ENCODE results near the gene FLOT2. TPM values are rescaled to one million over a fixed set of nuclear protein-coding genes. Genes with fewer than 3 reads are reported as not detected.

Gene FLOT2
- polyA plus RNA-seq, 1 of the 3 experiments (the other 2 are of a cell fraction), result 105 TPM

GRCh38 chr17:28889996-28890395 is 7.5 kb downstream of the FLOT2 start:
- H4K20me1 ChIP-seq (ENCODE audit: insufficient read depth), result 0 out of 2 replicates have a peak, but pooled peaks cover 3% of the 10 kb centered on the region
- H2AFZ ChIP-seq (ENCODE audit: low read depth), result no peak overlapping the region
- 95% methylated on average over 5 of the region's 5 CpGs for WGBS (ENCODE audit: low lambda C conversion rate)
- H3K9ac ChIP-seq, result no peak overlapping the region
- H3K79me2 ChIP-seq (ENCODE audit: insufficient read depth), result peaks cover 23% of the 10 kb centered on the region
- no peak overlapping the region for H3K4me2 ChIP-seq
- H3K9me2 ChIP-seq, result no peaks in the 10 kb centered on the region
- ChIA-PET POLR2A (no interaction called here), CTCF (interaction anchor here (0.7 to 2.9 kb wide), 2 partner anchors 9 to 140 kb away, joined by 3 to 6 read pairs; no protein-coding TSS in a partner anchor)
- H3K4me1 ChIP-seq (ENCODE audit: control insufficient read depth in 1 of 2, insufficient read depth in 2 of 2, low read depth in 1 of 2, low read length in 1 of 2), result peaks cover 0 to 13% of the 10 kb centered on the region in 2 experiments; a peak in 2 of 4 replicates
- no peaks in the 10 kb centered on the region for H3K9me3 ChIP-seq
- no peak overlapping the region for H3K4me3 ChIP-seq (ENCODE audit: low read depth in 2 of 2, low read length in 1 of 2)
- peaks cover 0 to 13% of the 10 kb centered on the region in 2 experiments for H3K36me3 ChIP-seq (replicated peaks in 1 of 2; ENCODE audit: control insufficient read depth in 1 of 2, insufficient read depth in 2 of 2, low read length in 1 of 2)
- no peak overlapping the region for H3K27ac ChIP-seq (ENCODE audit: low read depth in 2 of 2, low read length in 1 of 2)
- H3F3A ChIP-seq (replicated peaks; ENCODE audit: insufficient read depth), result no peaks in the 10 kb centered on the region
- no peak for TF ChIP-seq CTCF (IDR thresholded peaks at IDR 0.05)
- no peak for TF ChIP-seq TCF12 (IDR thresholded peaks at IDR 0.05)
- TF ChIP-seq RAD21 (IDR thresholded peaks at IDR 0.05; ENCODE audit: low read length), result no peak
- no peak for TF ChIP-seq SIN3A (IDR thresholded peaks at IDR 0.05; ENCODE audit: borderline replicate concordance, low read depth, low read length)
- TF ChIP-seq MEF2A (IDR thresholded peaks at IDR 0.05; ENCODE audit: borderline replicate concordance, low read depth), result no peak
- no peak for TF ChIP-seq RCOR1 (IDR thresholded peaks at IDR 0.05; ENCODE audit: low read length)
- no peak for TF ChIP-seq USF1 (IDR thresholded peaks at IDR 0.05; ENCODE audit: borderline replicate concordance, low read depth)
- TF ChIP-seq RFX5 (IDR thresholded peaks at IDR 0.05; ENCODE audit: low read length), result no peak
- no peak for TF ChIP-seq TAF1 (IDR thresholded peaks at IDR 0.05; ENCODE audit: borderline replicate concordance, low read depth, low read length)
- no peak for DNase-seq
- no peaks in the 10 kb centered on the region for H3K27me3 ChIP-seq (ENCODE audit: insufficient read depth)

- no peak overlapping the region for H3K27ac ChIP-seq (ENCODE audit: low read depth in 2 of 2, low read length in 1 of 2)
- H3K36me3 ChIP-seq (replicated peaks in 1 of 2; ENCODE audit: control insufficient read depth in 1 of 2, insufficient read depth in 2 of 2, low read length in 1 of 2), result peaks cover 0 to 20% of the 10 kb centered on the region in 2 experiments
- H3K27me3 ChIP-seq (ENCODE audit: insufficient read depth), result no peaks in the 10 kb centered on the region
- H3K4me2 ChIP-seq, result no peak overlapping the region
- no peak overlapping the region for H2AFZ ChIP-seq (ENCODE audit: low read depth)
- H3K9me2 ChIP-seq, result no peaks in the 10 kb centered on the region
- H3K9me3 ChIP-seq, result no peaks in the 10 kb centered on the region
- H3K79me2 ChIP-seq (ENCODE audit: insufficient read depth), result peaks cover 17% of the 10 kb centered on the region
- H4K20me1 ChIP-seq (ENCODE audit: insufficient read depth), result 0 out of 2 replicates have a peak, but pooled peaks cover 3% of the 10 kb centered on the region
- DNase-seq, result no peak
- no peak overlapping the region for H3K4me3 ChIP-seq (ENCODE audit: low read depth in 2 of 2, low read length in 1 of 2)
- no peak overlapping the region for H3K9ac ChIP-seq
- 96% methylated on average over 7 of the region's 7 CpGs for WGBS (ENCODE audit: low lambda C conversion rate)
- H3F3A ChIP-seq (replicated peaks; ENCODE audit: insufficient read depth), result no peaks in the 10 kb centered on the region
- ChIA-PET CTCF (interaction anchor here (0.7 to 2.9 kb wide), 3 partner anchors 125 to 139 kb away, joined by 3 to 6 read pairs (median 4); no protein-coding TSS in a partner anchor), POLR2A (no interaction called here)
- TF ChIP-seq RFX5 (IDR thresholded peaks at IDR 0.05; ENCODE audit: low read length) (no peak), GATA2 (CRISPR knock-in tag; IDR thresholded peaks at IDR 0.05) (no peak), RCOR1 (IDR thresholded peaks at IDR 0.05; ENCODE audit: low read length) (no peak), CHD2 (IDR thresholded peaks at IDR 0.05; ENCODE audit: low read length, partially characterized antibody) (no peak), TEAD4 (IDR thresholded peaks at IDR 0.05; ENCODE audit: borderline replicate concordance, insufficient read depth) (no peak), RAD21 (IDR thresholded peaks at IDR 0.05; ENCODE audit: low read length) (no peak), SIN3A (IDR thresholded peaks at IDR 0.05; ENCODE audit: borderline replicate concordance, low read depth, low read length) (no peak), IRF3 (IDR thresholded peaks at IDR 0.05; ENCODE audit: low read depth, low read length) (no peak), ELF1 (IDR thresholded peaks at IDR 0.05) (no peak)
- H3K4me1 ChIP-seq (ENCODE audit: control insufficient read depth in 1 of 2, insufficient read depth in 2 of 2, low read depth in 1 of 2, low read length in 1 of 2), result peaks cover 0 to 9% of the 10 kb centered on the region in 2 experiments; a peak in 2 of 4 replicates
Observed at GRCh38 chr17:28888832-28889231, 8.7 kb downstream of the FLOT2 start.
